GM12878 (cell line): Measurements from ENCODE around the gene PRKN. TPM values are rescaled to one million over a fixed set of nuclear protein-coding genes. Genes with fewer than 3 reads are reported as not detected.

Source experiments
- ATAC-seq: fragments of 200-7000 bp; cut with Tn5 transposase; 3 replicates; pipeline ENCODE4 v1.9.1; 2020; ENCODE audit warnings: mild to moderate bottlenecking, moderate library complexity
- BruUV-seq: library from RNA; stranded (reverse); fragments of 400-500 nt; replicated peaks from 2 replicates; lab custom pipeline; 2021; lab: Mats Ljungman, UMichigan
- CTCF ChIA-PET: fragments of 300-600 bp; sonication (Branson Sonifier 250); formaldehyde crosslinking; extraction: SDS; loops from one replicate; lab custom pipeline; 2021; ENCODE audit warnings: inconsistent platforms; lab: Yijun Ruan, JAX
- POLR2A ChIA-PET: fragments of 350-600 bp; formaldehyde crosslinking; extraction: SDS; loops from one replicate; lab custom pipeline; 2021; ENCODE audit warnings: inconsistent platforms; lab: Charles Lee
- RAD21 ChIA-PET: fragments of 300-600 bp; sonication (Branson Sonifier 250); formaldehyde crosslinking; loops from one replicate; lab custom pipeline; 2023; ENCODE audit warnings: antibody characterized with exemption; ENCODE audit not compliant: unreplicated experiment; lab: Charles Lee
- SMC1A ChIA-PET: fragments of 300-600 bp; sonication (Branson Sonifier 250); formaldehyde crosslinking; loops from one replicate; lab custom pipeline; 2023; ENCODE audit not compliant: unreplicated experiment, uncharacterized antibody; lab: Charles Lee
- DNase-seq: peaks from one replicate; pipeline ENCODE4 v3.0.0-alpha.2; 2011; ENCODE audit warnings: low read depth, low spot score
- FAIRE-seq: peaks from 3 replicates; lab custom pipeline; 2011; peaks lifted over from hg19 to GRCh38; lab: Jason Lieb, UNC
- H2AFZ ChIP-seq: 2 replicates; pipeline ENCODE4 v1.6.0; 2011; ENCODE audit warnings: low read depth, low read length, control low read depth; ENCODE audit not compliant: control insufficient read depth
- H3K27ac ChIP-seq: 2 replicates; pipeline ENCODE4 v1.5.1; 2011; ENCODE audit warnings: control low read depth; ENCODE audit not compliant: control insufficient read depth, insufficient read depth
- H3K27me3 ChIP-seq, 2 experiments: replicated peaks in 1 of 2; 2 replicates each; pipeline versions ENCODE4 v1.6.0 to v1.6.1; 2011; ENCODE audit warnings: low read length in 1 of 2; ENCODE audit not compliant: control insufficient read depth in 2 of 2, insufficient read depth in 2 of 2
- H3K36me3 ChIP-seq, 2 experiments: 2 replicates each; pipeline ENCODE4 v1.5.1; 2011; ENCODE audit warnings: low read length in 1 of 2; ENCODE audit not compliant: control insufficient read depth in 2 of 2, insufficient read depth in 2 of 2
- H3K4me1 ChIP-seq: 2 replicates; pipeline ENCODE4 v1.6.1; 2011; ENCODE audit warnings: mild to moderate bottlenecking, low read length, moderate library complexity, mixed read lengths; ENCODE audit not compliant: control insufficient read depth, insufficient read depth
- H3K4me2 ChIP-seq: 2 replicates; pipeline ENCODE4 v1.6.0; 2011; ENCODE audit warnings: control low read depth; ENCODE audit not compliant: control insufficient read depth, insufficient read depth
- H3K4me3 ChIP-seq: fragments of 200-600 bp; sonication (generic); 2 replicates; pipeline ENCODE4 v1.5.1; 2016
- H3K79me2 ChIP-seq: 2 replicates; pipeline ENCODE4 v1.6.0; 2011; ENCODE audit warnings: low read length; ENCODE audit not compliant: control insufficient read depth, insufficient read depth
- H3K9ac ChIP-seq: 2 replicates; pipeline ENCODE4 v1.8.0; 2011; ENCODE audit warnings: low read length, control low read depth, mixed read lengths; ENCODE audit not compliant: control insufficient read depth, insufficient read depth
- H3K9me3 ChIP-seq: replicated peaks from 3 replicates; pipeline ENCODE4 v1.5.1; 2011; ENCODE audit warnings: mild to moderate bottlenecking, low read length; ENCODE audit not compliant: control insufficient read depth, insufficient read depth
- H4K20me1 ChIP-seq: 2 replicates; pipeline ENCODE4 v1.6.0; 2011; ENCODE audit not compliant: control insufficient read depth, insufficient read depth
- BHLHE40 ChIP-seq, 2 experiments: fragments of 450-650 bp in 1 of 2; IDR thresholded peaks; 2 replicates each; pipeline ENCODE4 v1.6.1; 2011 to 2017; ENCODE audit warnings: low read depth in 2 of 2, borderline replicate concordance in 1 of 2, improper control_type of control experiment in 1 of 2, low read length in 1 of 2, mild to moderate bottlenecking in 1 of 2
- CBX3 ChIP-seq: fragments of 200-600 bp; sonication (generic); IDR thresholded peaks from 2 replicates; pipeline ENCODE4 v1.6.1; 2016; ENCODE audit warnings: low read depth, borderline replicate concordance
- E2F8 ChIP-seq: fragments of 450-650 bp; IDR thresholded peaks from 2 replicates; pipeline ENCODE4 v1.6.1; 2018; ENCODE audit warnings: mild to moderate bottlenecking, low read depth, moderate library complexity; ENCODE audit not compliant: partially characterized antibody
- E4F1 ChIP-seq: fragments of 450-650 bp; IDR thresholded peaks from 2 replicates; pipeline ENCODE4 v1.6.1; 2018; ENCODE audit warnings: borderline replicate concordance, mild to moderate bottlenecking; ENCODE audit not compliant: partially characterized antibody
- EZH2 ChIP-seq: IDR thresholded peaks from 2 replicates; pipeline ENCODE4 v1.6.1; 2012; ENCODE audit warnings: low read depth, mild to moderate bottlenecking, control low read depth, inconsistent platforms, low read length, borderline replicate concordance; ENCODE audit not compliant: control insufficient read depth
- HDAC6 ChIP-seq: fragments of 200-600 bp; sonication (generic); IDR thresholded peaks from one replicate; pipeline ENCODE4 v1.8.0; 2017; ENCODE audit warnings: antibody characterized with exemption; ENCODE audit not compliant: unreplicated experiment
- KLF5 ChIP-seq: fragments of 450-650 bp; IDR thresholded peaks from 2 replicates; pipeline ENCODE4 v1.6.1; 2014; ENCODE audit warnings: mild to moderate bottlenecking; ENCODE audit not compliant: partially characterized antibody
- RBBP5 ChIP-seq: fragments of 200-600 bp; sonication (generic); conservative IDR thresholded peaks from 2 replicates; pipeline ENCODE4 v1.6.1; 2016
- RUNX3 ChIP-seq: IDR thresholded peaks from 2 replicates; pipeline ENCODE4 v1.6.1; 2012; ENCODE audit warnings: low read length, inconsistent platforms
- SREBF2 ChIP-seq: IDR thresholded peaks from 2 replicates; pipeline ENCODE4 v1.6.1; 2012; ENCODE audit warnings: mild to moderate bottlenecking, low read length
- ZNF207 ChIP-seq: fragments of 450-650 bp; IDR thresholded peaks from 2 replicates; pipeline ENCODE4 v1.6.1; 2014; ENCODE audit warnings: antibody characterized with exemption, mild to moderate bottlenecking, borderline replicate concordance
- WGBS: methylation state at CpG from one replicate; pipeline ENCODE4 v1.1.6; 2016; ENCODE audit warnings: low lambda C conversion rate; ENCODE audit not compliant: insufficient replicate concordance, insufficient coverage; ENCODE audit errors: missing lambda C conversion rate; 5-methylcytosine and 5-hydroxymethylcytosine counted together
- in situ Hi-C: fragments of 300-500 bp; cut with MboI; formaldehyde crosslinking; loops from 9 replicates; pipeline ENCODE4 v1.14.3; 2018; ENCODE audit warnings: mixed read lengths
- intact Hi-C: fragments of 100-400 bp; cut with micrococcal nuclease; formaldehyde crosslinking; loops from one replicate; pipeline ENCODE4 v1.14.2; 2022; ENCODE audit not compliant: unreplicated experiment
- polyA plus RNA-seq, 11 experiments: library from polyadenylated mRNA; depleted of rRNA in 4 of 11; unstranded in 6 of 11; stranded (reverse) in 5 of 11; fragments of >200 nt; fragmentation: Nextera tagmentation in 4 of 11; fragmentation: Illumina TruSeq in 1 of 11; extraction: Ambion mirVana in 4 of 11; extraction: Trizol in 1 of 11; gene quantifications; 1 replicate in 1 of 11; 2 replicates in 10 of 11; pipeline versions ENCODE4 v1.2.1 to v1.2.3, GENCODE V29; 2011 to 2016; ENCODE audit warnings: inconsistent platforms in 2 of 11, missing spikeins in 2 of 11, low read depth in 1 of 11
- total RNA-seq, 4 experiments: library from RNA; depleted of rRNA in 3 of 4; stranded (reverse); fragments of >200 nt in 3 of 4; fragmentation: Illumina TruSeq in 1 of 4; extraction: Trizol in 1 of 4; gene quantifications; 2 replicates each; pipeline versions ENCODE4 v1.2.1 to v1.2.3, GENCODE V29; 2013 to 2021
- TF ChIP-seq, protein P1 (sequence below): fragments of 450-650 bp; IDR thresholded peaks from 2 replicates; pipeline ENCODE4 v1.6.1; 2017; ENCODE audit warnings: antibody characterized with exemption, mild to moderate bottlenecking, moderate library complexity
- TF ChIP-seq, protein P2 (sequence below): fragments of 450-650 bp; conservative IDR thresholded peaks from 2 replicates; pipeline ENCODE4 v1.6.1; 2017; ENCODE audit warnings: mild to moderate bottlenecking, moderate library complexity

PRKN gene
- total and polyA plus RNA-seq, 10 of the 15 experiments (the other 5 are each of a cell fraction or from before 2014, with no cell fraction given): 0.06 to 0.09 TPM; not detected in 8

- TF ChIP-seq BHLHE40 (IDR thresholded peaks at IDR 0.05; ENCODE audit: borderline replicate concordance in 1 of 2, low read depth in 2 of 2, low read length in 1 of 2) (no peak), E4F1 (no peak), RUNX3 (no peak), ZNF207 (no peak), CBX3 (no peak)
- TF ChIP-seq, protein P1, sequence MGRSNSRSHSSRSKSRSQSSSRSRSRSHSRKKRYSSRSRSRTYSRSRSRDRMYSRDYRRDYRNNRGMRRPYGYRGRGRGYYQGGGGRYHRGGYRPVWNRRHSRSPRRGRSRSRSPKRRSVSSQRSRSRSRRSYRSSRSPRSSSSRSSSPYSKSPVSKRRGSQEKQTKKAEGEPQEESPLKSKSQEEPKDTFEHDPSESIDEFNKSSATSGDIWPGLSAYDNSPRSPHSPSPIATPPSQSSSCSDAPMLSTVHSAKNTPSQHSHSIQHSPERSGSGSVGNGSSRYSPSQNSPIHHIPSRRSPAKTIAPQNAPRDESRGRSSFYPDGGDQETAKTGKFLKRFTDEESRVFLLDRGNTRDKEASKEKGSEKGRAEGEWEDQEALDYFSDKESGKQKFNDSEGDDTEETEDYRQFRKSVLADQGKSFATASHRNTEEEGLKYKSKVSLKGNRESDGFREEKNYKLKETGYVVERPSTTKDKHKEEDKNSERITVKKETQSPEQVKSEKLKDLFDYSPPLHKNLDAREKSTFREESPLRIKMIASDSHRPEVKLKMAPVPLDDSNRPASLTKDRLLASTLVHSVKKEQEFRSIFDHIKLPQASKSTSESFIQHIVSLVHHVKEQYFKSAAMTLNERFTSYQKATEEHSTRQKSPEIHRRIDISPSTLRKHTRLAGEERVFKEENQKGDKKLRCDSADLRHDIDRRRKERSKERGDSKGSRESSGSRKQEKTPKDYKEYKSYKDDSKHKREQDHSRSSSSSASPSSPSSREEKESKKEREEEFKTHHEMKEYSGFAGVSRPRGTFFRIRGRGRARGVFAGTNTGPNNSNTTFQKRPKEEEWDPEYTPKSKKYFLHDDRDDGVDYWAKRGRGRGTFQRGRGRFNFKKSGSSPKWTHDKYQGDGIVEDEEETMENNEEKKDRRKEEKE: no peak
These were observed 1011.4 kb downstream of the PRKN start (continued) for GRCh38 chr6:161716176-161716575.

DNA sequence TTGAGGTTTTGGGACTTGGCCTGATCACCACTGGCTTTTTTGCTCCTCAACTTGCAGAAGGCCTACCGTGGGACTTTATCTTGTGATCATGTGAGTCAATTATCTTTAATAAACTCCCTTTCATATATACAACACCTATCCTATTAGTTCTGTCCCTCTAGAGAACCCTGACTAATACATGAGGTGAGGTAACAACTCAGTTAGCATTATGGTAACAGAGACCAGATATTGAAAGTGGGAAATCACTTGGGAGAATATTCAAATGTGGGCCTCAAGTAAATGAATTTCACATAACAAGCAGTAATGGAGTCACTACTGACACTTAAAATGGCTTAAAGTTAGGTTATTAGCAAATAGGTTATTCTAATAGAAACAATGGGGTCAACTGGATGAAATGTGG, 1015.6 kb downstream of the PRKN start:
- ChIA-PET CTCF (no interaction called here), POLR2A (no interaction called here), RAD21 (no interaction called here), SMC1A (no interaction called here)
- Histone ChIP-seq H3K27ac (no peak overlapping the region), H2AFZ (no peak overlapping the region), H3K9me3 (no peaks in the 10 kb centered on the region), H3K27me3 (no peaks in the 10 kb centered on the region), H3K9ac (no peak overlapping the region), H3K36me3 (no peaks in the 10 kb centered on the region), H3K4me2 (no peak overlapping the region), H3K79me2 (no peaks in the 10 kb centered on the region), H4K20me1 (no peaks in the 10 kb centered on the region), H3K4me1 (no peaks in the 10 kb centered on the region), H3K4me3 (no peak overlapping the region)
- FAIRE-seq (no peak), ATAC-seq (no peak), DNase-seq (no peak)
- TF ChIP-seq, protein P2, sequence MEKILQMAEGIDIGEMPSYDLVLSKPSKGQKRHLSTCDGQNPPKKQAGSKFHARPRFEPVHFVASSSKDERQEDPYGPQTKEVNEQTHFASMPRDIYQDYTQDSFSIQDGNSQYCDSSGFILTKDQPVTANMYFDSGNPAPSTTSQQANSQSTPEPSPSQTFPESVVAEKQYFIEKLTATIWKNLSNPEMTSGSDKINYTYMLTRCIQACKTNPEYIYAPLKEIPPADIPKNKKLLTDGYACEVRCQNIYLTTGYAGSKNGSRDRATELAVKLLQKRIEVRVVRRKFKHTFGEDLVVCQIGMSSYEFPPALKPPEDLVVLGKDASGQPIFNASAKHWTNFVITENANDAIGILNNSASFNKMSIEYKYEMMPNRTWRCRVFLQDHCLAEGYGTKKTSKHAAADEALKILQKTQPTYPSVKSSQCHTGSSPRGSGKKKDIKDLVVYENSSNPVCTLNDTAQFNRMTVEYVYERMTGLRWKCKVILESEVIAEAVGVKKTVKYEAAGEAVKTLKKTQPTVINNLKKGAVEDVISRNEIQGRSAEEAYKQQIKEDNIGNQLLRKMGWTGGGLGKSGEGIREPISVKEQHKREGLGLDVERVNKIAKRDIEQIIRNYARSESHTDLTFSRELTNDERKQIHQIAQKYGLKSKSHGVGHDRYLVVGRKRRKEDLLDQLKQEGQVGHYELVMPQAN: no peak
- TF ChIP-seq RBBP5 (no peak), E2F8 (no peak), KLF5 (no peak), SREBF2 (no peak), EZH2 (no peak), HDAC6 (no peak)
- BruUV-seq: no TSS peak
- WGBS: 17% methylated on average over 1 of the region's 1 CpG
- in situ Hi-C loops (no loop called here), intact Hi-C loops (no loop called here)
